Ureter (tissue), 1 donor: Measurements from ENCODE around the gene KLHDC7B. TPM values are rescaled to one million over a fixed set of nuclear protein-coding genes. Genes with fewer than 3 reads are reported as not detected.

Experiments
- DNase-seq: peaks from one replicate; pipeline ENCODE4 v3.0.0-alpha.2; 2020; ENCODE audit warnings: low spot score
- total RNA-seq: library from RNA; stranded (reverse); gene quantifications from one replicate; pipeline ENCODE4 v1.2.4, GENCODE V29; 2023
- donor health status: DM: yes; HTN: yes; CAD: no.

Gene KLHDC7B
- total RNA-seq, 1 donor from 2014 or later, result 1.2 TPM

DNA sequence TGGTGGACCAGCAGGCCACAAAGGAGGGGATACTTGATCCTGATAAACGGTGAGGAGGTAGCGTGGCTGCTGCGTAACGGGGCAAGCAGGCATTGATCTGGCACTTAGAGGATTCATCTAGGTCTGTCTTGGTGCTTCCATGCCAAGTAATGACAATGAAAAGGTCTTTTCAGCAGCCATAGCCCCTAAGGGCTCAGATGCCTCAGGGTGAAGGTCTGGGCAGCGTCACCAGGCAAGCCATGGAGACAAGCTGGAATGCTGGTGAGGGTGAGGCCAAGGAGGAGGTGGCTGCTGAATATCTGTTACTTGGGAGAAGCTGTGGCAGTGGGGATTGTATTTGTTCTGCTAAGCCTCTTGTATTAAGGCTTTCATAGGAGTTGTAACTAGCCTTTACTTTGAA, 41.7 kb downstream of the KLHDC7B start:
- DNase-seq, result no peak

DNA sequence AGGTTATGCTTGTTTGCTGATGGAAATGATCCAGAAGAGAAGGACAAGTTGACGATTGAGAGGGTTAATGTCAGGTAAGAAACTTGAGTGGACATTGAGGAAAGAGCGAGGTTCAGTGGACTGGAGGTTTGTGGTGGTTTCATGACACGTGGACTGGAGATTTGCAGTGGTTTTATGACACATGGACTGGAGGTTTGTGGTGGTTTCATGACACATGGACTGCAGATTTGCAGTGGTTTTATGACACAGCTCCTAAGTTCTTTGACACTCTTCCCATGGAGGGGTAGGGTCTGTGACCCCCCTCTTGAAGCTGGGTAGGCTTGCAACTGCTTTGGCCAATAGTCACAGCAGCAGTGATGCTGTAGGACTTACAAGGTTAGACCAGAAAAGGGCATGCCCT, 49.5 kb downstream of the KLHDC7B start:
- DNase-seq, result no peak

DNA sequence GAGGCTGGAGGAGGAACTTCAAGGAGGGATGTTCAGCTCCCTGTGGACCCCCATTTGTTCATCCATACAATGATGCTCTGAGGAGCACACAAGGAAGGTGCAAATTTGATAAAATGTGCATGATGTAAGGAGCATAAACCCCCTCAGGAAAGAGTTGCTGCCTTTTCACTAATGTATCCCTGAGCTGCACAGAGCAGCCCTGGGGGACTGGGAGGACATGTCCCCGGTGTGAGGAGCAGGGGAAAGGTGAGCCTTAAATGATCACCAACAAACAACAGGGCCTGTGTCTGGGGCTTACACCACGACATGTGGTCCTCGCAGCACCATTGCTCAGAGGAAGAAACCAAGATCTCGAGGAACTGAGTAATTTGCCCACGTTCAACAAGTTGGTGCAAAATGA, 51.4 kb downstream of the KLHDC7B start:
- DNase-seq, result no peak

DNA sequence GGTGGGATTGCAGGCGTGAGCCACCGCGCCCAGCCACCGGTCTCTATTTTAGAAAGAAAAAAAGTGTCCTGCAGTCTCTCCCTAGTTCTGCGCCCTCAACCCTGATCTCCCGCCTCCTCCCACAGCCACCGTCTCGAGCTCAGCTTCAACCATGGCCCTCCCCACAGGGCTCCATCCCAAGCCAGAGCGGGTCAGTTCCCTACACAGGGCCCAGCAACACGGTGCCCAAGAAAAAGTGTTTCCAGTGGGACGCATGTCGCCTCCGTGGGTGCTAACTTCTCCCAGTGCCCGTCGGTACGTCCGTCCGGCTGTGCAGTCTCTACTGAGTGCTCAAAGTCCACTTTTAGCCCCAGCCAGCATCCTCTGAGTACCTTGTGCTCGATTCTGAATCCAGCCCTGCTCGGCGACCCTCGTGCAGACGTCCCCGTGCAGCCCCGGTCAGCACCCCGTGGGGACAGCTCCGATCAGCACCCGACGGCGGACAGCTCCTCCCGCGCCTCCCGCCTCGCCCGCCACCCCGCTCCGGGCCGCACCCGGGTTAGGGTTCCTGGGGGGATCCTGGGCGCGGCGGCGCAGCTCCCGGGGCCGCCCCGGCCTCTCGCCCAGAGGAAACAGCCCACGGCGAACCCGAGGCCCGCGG, 54.2 kb downstream of the KLHDC7B start:
- DNase-seq, result no peak

DNA sequence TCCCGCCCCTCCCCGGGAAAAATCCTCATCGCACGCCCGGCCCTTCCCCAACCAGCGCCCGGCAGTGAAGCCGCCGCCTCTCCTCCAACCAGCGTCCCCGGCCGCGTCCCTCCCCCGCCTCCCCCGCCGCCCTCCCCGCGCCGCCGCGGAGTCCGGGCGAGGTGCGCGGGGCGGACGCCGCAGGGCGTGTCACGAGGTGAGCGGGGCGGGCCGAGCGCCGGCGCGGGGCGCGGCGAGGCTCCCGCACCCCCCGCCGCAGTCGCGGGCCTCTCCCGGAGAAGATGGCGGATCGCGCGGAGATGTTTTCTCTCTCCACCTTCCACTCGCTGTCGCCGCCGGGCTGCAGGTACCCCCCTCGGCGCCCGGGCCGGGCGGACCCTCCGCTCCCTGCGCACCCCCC, 54.8 kb downstream of the KLHDC7B start, which contains the start of gene MAPK8IP2:
Gene MAPK8IP2 (plus strand): TSS at position 256 of the 400 bp plus-strand sequence. CDS start 26 bp downstream, at position 282.
- no peak for DNase-seq

Other genes with a start within 250 kb of the KLHDC7B start
- 443 TPM for gene PLXNB2, start 238.3 kb upstream of the KLHDC7B start, total RNA-seq
- gene DENND6B, start 218.9 kb upstream of the KLHDC7B start, total RNA-seq, result 21.4 TPM
- gene PPP6R2, start 202.6 kb upstream of the KLHDC7B start, total RNA-seq, result 63.5 TPM
- gene SBF1, start 70.9 kb upstream of the KLHDC7B start, total RNA-seq, result 79.2 TPM
- 4.6 TPM for gene ADM2, start 64.4 kb upstream of the KLHDC7B start, total RNA-seq
- not detected for gene MIOX, start 59.0 kb upstream of the KLHDC7B start, total RNA-seq
- gene LMF2, start 38.2 kb upstream of the KLHDC7B start, total RNA-seq, result 63.6 TPM
- 37.7 TPM for gene NCAPH2, start 37.7 kb upstream of the KLHDC7B start, total RNA-seq
- gene SCO2, start 20.3 kb upstream of the KLHDC7B start, total RNA-seq, result not detected
- gene TYMP, start 15.9 kb upstream of the KLHDC7B start, total RNA-seq, result 37.9 TPM
- not detected for gene SYCE3, start 17.0 kb downstream of the KLHDC7B start, total RNA-seq
- gene CPT1B, start 32.5 kb downstream of the KLHDC7B start, total RNA-seq, result 62.3 TPM
- 98.0 TPM for gene CHKB, start 37.0 kb downstream of the KLHDC7B start, total RNA-seq
- 0.83 TPM for gene MAPK8IP2, start 54.9 kb downstream of the KLHDC7B start, total RNA-seq
- 61.9 TPM for gene ARSA, start 82.3 kb downstream of the KLHDC7B start, total RNA-seq
- 37.1 TPM for gene SHANK3, start 126.9 kb downstream of the KLHDC7B start, total RNA-seq
- gene ACR, start 192.3 kb downstream of the KLHDC7B start, total RNA-seq, result 1.7 TPM
- gene RABL2B, start 237.7 kb downstream of the KLHDC7B start, total RNA-seq, result 44.3 TPM